ENCODE measurements around the gene S100A6.

The S100A6 gene

DNA sequence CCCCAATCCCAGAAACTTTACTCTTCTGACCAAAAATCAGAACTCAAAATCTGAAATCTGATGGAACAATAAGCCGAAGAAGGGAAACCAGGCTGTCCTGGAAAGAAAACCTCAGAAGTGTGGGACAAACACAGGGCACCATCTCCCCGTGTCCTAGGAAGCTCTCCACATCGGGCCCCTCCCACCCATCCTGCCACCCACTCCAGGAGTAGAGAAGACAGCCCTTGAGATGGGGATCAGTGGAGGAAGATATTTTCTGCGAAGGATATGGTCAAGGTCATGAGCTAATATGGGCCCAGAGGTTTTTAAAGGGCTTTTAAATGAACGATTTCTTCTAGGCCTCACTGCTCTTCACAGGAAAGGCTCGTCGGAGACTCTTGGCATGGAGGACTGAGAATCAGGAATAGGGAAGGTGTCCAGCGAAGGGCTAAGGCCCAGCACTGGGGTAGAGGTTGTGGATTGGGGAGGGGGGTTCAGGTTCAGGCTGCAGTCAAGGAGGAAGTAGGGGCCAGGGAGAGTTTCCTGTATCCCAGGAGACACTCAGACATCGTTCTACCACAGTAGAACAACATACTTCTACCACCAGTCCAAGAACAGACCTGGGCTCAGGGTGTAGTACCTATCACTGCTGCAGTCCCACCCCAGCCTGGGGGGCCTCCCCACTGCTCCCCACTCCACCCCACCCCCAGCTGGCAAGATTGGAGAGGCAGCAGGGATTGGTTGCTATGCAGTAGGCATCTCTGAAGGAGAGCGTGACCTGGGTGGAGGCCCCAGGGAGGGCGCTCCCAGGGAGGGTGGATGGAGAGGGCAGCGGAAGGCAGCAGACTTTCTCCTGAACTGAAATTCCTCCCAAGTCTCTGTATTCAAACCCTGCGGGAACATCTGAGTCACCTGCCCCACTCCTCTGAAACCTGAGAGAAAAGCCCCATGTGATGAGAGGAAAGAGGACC, 6.1 kb upstream of the S100A6 start:
- H3K27ac ChIP-seq: no peak overlapping the region
- TF ChIP-seq CTCF (conservative IDR thresholded peaks at IDR 0.05): no peak

GRCh38 chr1:153540394-153541361, 4.9 kb upstream of the S100A6 start, which contains the start of gene S100A5:
Gene S100A5, minus strand, starts transcription at chr1:153540934. Its CDS starts 743 bp downstream, at chr1:153540191.
- no peak for TF ChIP-seq CTCF (conservative IDR thresholded peaks at IDR 0.05)
- H3K27ac ChIP-seq: no peak within 1 kb of the TSS

- no peak overlapping the region for H3K27ac ChIP-seq
- no peak for TF ChIP-seq CTCF (conservative IDR thresholded peaks at IDR 0.05)
Measured at GRCh38 chr1:153539395-153540093, 3.8 kb upstream of the S100A6 start.

DNA sequence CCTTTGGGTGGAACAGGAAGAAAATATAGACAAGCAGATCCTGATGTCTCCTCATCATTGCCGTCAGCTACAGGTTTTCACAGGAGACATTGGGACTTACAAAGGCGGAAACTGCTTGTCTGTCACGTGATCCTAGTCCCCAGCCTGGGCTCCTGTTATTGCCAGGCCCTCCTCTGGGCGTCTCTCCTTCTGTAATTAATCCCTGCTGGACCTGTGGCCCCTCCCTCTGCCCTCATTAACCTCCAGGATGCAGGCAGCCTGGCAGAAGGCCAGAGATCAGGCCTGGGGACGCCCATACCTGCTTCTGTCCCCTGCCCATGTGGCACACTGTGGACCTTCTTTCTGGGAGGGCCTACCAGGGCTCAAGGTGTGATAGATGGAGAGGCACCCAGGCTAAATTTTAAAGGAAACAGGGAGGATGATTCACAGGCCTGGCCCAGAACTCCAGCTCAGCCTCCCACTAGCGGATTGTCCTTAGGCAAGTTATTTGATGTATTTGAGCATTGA, 2.6 kb upstream of the S100A6 start:
- H3K27ac ChIP-seq: no peak overlapping the region

GRCh38 chr1:153537376-153537730, 1.6 kb upstream of the S100A6 start:
- no peak for TF ChIP-seq CTCF (conservative IDR thresholded peaks at IDR 0.05)
- no peak overlapping the region for H3K27ac ChIP-seq

More for the DNA sequence above, 2.6 kb upstream of the S100A6 start:
- TF ChIP-seq CTCF (conservative IDR thresholded peaks at IDR 0.05): no peak

GRCh38 chr1:153536671-153537375, 1.0 kb upstream of the S100A6 start:
- TF ChIP-seq CTCF (conservative IDR thresholded peaks at IDR 0.05): no peak
- H3K27ac ChIP-seq: peak overlapping the region; percentile 59; the same call in 1 of the 2 replicates
